ENCODE data around the gene CCDC154.

CCDC154 gene

GRCh38 chr16:1468426-1468810, 24.1 kb upstream of the CCDC154 start:
- peaks cover 26 to 41% (median 32%) of the 10 kb centered on the region in 11 experiments for H3K36me3 ChIP-seq
- H3K4me2 ChIP-seq = peak overlapping the region; percentile 94 to 99 (median 98)
- peak overlapping the region in 7 of 10 experiments; percentile 18 to 92 (median 58); a peak in 6 of 20 replicates for H3K4me3 ChIP-seq
- peaks cover 0 to 11% (median 0%) of the 10 kb centered on the region in 11 experiments; a peak in 1 of 22 replicates for H3K9me3 ChIP-seq (replicated peaks in 1 of 11)
- H3K27ac ChIP-seq = peak overlapping the region in 10 of 11 experiments; percentile 97 to 100 (median 99); a peak in 20 of 22 replicates
- TF ChIP-seq Cebpa-rat (IDR thresholded peaks at IDR 0.05) = no peak
- no peaks in the 10 kb centered on the region for H3K27me3 ChIP-seq
- peaks cover 0 to 97% (median 29%) of the 10 kb centered on the region in 11 experiments; a peak in 14 of 22 replicates for H4K20me1 ChIP-seq
- peaks cover 65 to 80% (median 73%) of the 10 kb centered on the region in 10 experiments for H3K4me1 ChIP-seq
- H3K9ac ChIP-seq = peak overlapping the region; percentile 57 to 99 (median 98); a peak in 20 of 22 replicates

DNA sequence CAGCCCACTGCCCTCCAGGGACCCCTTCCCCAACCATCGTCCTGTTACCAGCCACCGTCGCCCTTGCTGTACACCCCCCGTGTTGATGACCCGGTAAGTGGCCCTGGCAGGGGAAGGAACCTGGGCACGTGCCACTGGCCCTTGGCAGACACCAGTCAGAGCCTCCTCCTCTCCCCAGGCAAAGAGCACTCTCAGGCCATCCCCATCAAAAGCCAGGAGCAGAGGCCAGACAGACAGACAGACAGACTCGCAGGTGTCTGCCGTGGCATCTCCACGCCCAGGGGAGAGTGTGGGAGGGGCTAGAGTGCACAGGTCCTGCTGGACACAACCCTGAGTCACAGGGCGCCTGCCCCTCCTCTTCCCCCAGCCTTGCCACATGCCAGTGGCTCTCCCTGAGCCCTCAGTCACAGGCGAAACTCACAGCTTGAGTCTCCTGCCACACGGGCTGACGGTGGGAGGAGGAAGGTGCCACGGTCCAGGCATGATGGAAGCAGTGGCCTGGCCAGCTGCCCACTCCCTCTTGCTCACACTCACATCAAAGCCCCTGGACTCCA, 22.7 kb upstream of the CCDC154 start:
- Histone ChIP-seq H4K20me1 (peaks cover 0 to 99% (median 29%) of the 10 kb centered on the region in 11 experiments; a peak in 14 of 22 replicates), H3K9ac (peak overlapping the region; percentile 42 to 99 (median 98); a peak in 21 of 22 replicates), H3K27ac (peak overlapping the region in 10 of 11 experiments; percentile 97 to 100 (median 99); a peak in 20 of 22 replicates)

DNA sequence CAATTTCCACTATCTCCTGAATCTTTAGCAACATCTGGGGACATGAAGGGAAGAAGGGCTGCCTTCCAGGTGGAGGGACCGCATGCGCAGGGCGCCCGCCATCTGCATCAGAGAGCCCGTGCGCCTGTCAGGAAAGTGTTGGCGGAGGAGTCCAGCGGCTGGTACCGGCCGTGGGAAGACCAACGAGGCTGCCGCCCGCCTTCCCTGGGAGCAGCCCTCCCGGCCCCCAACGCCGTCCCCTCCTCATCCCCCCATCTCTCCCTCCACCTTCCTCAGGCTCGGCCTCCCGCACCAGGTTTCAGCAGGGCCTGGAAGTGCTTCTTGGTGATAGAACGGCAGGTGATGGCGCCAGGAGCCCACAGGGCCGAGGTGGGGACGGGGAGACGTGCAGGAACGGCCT, 21.7 kb upstream of the CCDC154 start:
- Histone ChIP-seq H3K4me3 (no peak overlapping the region), H3K27ac (peak overlapping the region in 8 of 11 experiments; percentile 97 to 100 (median 98); a peak in 16 of 22 replicates), H3K9me3 (replicated peaks in 1 of 11) (peaks cover 0 to 2% (median 0%) of the 10 kb centered on the region in 11 experiments; a peak in 1 of 22 replicates), H3K4me2 (peak overlapping the region in 4 of 11 experiments; percentile 97 to 99 (median 98); a peak in 8 of 22 replicates), H3K9ac (peak overlapping the region in 8 of 11 experiments; percentile 27 to 99 (median 98); a peak in 11 of 22 replicates), H4K20me1 (peaks cover 0 to 99% (median 32%) of the 10 kb centered on the region in 11 experiments; a peak in 14 of 22 replicates), H3K36me3 (peaks cover 49 to 64% (median 55%) of the 10 kb centered on the region in 11 experiments), H3K27me3 (no peaks in the 10 kb centered on the region), H3K4me1 (peaks cover 42 to 61% (median 54%) of the 10 kb centered on the region in 10 experiments)
- TF ChIP-seq Cebpa-rat (IDR thresholded peaks at IDR 0.05) = no peak

More for the DNA sequence above, 22.7 kb upstream of the CCDC154 start:
- Histone ChIP-seq H3K4me3 (peak overlapping the region in 1 of 10 experiments; percentile 14; a peak in 1 of 20 replicates), H3K9me3 (replicated peaks in 1 of 11) (peaks cover 0 to 11% (median 0%) of the 10 kb centered on the region in 11 experiments; a peak in 1 of 22 replicates), H3K27me3 (no peaks in the 10 kb centered on the region), H3K36me3 (peaks cover 39 to 55% (median 46%) of the 10 kb centered on the region in 11 experiments), H3K4me1 (peaks cover 52 to 66% (median 60%) of the 10 kb centered on the region in 10 experiments), H3K4me2 (peak overlapping the region; percentile 94 to 99 (median 98))
- TF ChIP-seq Cebpa-rat (IDR thresholded peaks at IDR 0.05) = no peak

GRCh38 chr16:1465567-1465915, 21.2 kb upstream of the CCDC154 start:
- Histone ChIP-seq H4K20me1 (peaks cover 0 to 100% (median 37%) of the 10 kb centered on the region in 11 experiments; a peak in 14 of 22 replicates), H3K4me2 (no peak overlapping the region), H3K9me3 (replicated peaks in 1 of 11) (no peaks in the 10 kb centered on the region), H3K36me3 (peaks cover 54 to 70% (median 61%) of the 10 kb centered on the region in 11 experiments), H3K27ac (peak overlapping the region in 7 of 11 experiments; percentile 20 to 100 (median 98); a peak in 11 of 22 replicates), H3K27me3 (no peaks in the 10 kb centered on the region), H3K4me1 (peaks cover 38 to 61% (median 54%) of the 10 kb centered on the region in 10 experiments), H3K4me3 (no peak overlapping the region), H3K9ac (peak overlapping the region in 8 of 11 experiments; percentile 5 to 99 (median 95); a peak in 9 of 22 replicates)
- TF ChIP-seq Cebpa-rat (IDR thresholded peaks at IDR 0.05) = no peak

- Histone ChIP-seq H3K27ac (peak overlapping the region in 7 of 11 experiments; percentile 29 to 100 (median 98); a peak in 12 of 22 replicates), H3K27me3 (no peaks in the 10 kb centered on the region), H3K9me3 (replicated peaks in 1 of 11) (no peaks in the 10 kb centered on the region), H3K9ac (peak overlapping the region in 7 of 11 experiments; percentile 5 to 99 (median 35); a peak in 8 of 22 replicates), H3K36me3 (peaks cover 59 to 75% (median 66%) of the 10 kb centered on the region in 11 experiments), H3K4me1 (peaks cover 36 to 61% (median 54%) of the 10 kb centered on the region in 10 experiments), H3K4me2 (no peak overlapping the region), H4K20me1 (peaks cover 0 to 100% (median 42%) of the 10 kb centered on the region in 11 experiments; a peak in 14 of 22 replicates), H3K4me3 (no peak overlapping the region)
- no peak for TF ChIP-seq Cebpa-rat (IDR thresholded peaks at IDR 0.05)
These were observed 20.7 kb upstream of the CCDC154 start for GRCh38 chr16:1464894-1465566.

- Histone ChIP-seq H3K36me3 (peaks cover 62 to 79% (median 69%) of the 10 kb centered on the region in 11 experiments), H3K27me3 (no peaks in the 10 kb centered on the region), H4K20me1 (peaks cover 0 to 100% (median 46%) of the 10 kb centered on the region in 11 experiments; a peak in 15 of 22 replicates), H3K9ac (peak overlapping the region in 6 of 11 experiments; percentile 17 to 99 (median 43); a peak in 7 of 22 replicates), H3K27ac (peak overlapping the region in 6 of 11 experiments; percentile 22 to 100 (median 98); a peak in 11 of 22 replicates), H3K4me2 (no peak overlapping the region), H3K4me3 (no peak overlapping the region), H3K4me1 (peaks cover 35 to 64% (median 56%) of the 10 kb centered on the region in 10 experiments), H3K9me3 (replicated peaks in 1 of 11) (no peaks in the 10 kb centered on the region)
- no peak for TF ChIP-seq Cebpa-rat (IDR thresholded peaks at IDR 0.05)
These were observed 20.0 kb upstream of the CCDC154 start for GRCh38 chr16:1464196-1464893.

GRCh38 chr16:1461146-1461545, 16.8 kb upstream of the CCDC154 start:
- Histone ChIP-seq H3K4me2 (peak overlapping the region in 7 of 11 experiments; percentile 79 to 94 (median 84); a peak in 7 of 22 replicates), H3K27ac (peak overlapping the region in 7 of 11 experiments; percentile 20 to 91 (median 87); a peak in 11 of 22 replicates), H3K9me3 (replicated peaks in 1 of 11) (no peaks in the 10 kb centered on the region), H3K36me3 (peaks cover 72 to 97% (median 87%) of the 10 kb centered on the region in 11 experiments), H4K20me1 (peaks cover 0 to 100% (median 58%) of the 10 kb centered on the region in 11 experiments; a peak in 16 of 22 replicates), H3K9ac (peak overlapping the region in 7 of 11 experiments; percentile 25 to 80 (median 44); a peak in 7 of 22 replicates), H3K27me3 (no peaks in the 10 kb centered on the region), H3K4me1 (peaks cover 20 to 61% (median 50%) of the 10 kb centered on the region in 10 experiments), H3K4me3 (no peak overlapping the region)
- no peak for TF ChIP-seq Cebpa-rat (IDR thresholded peaks at IDR 0.05)
